Spleen (tissue), 11 donors: Measurements from ENCODE around the gene GARNL3. TPM values are rescaled to one million over a fixed set of nuclear protein-coding genes. Genes with fewer than 3 reads are reported as not detected.

Experiments used
- DNase-seq: peaks from one replicate; pipeline ENCODE4 v3.0.0-alpha.2; 2020
- H3K27ac ChIP-seq, 8 donors: fragments of 200-600 bp; sonication (generic) in 7 of 8; 1 replicate in 4 of 8; 2 replicates in 4 of 8; pipeline versions ENCODE4 v1.5.0 to v1.8.0; 2016 to 2021; ENCODE audit warnings: inconsistent platforms in 4 of 8, mild to moderate bottlenecking in 4 of 8, moderate library complexity in 1 of 8
- H3K27me3 ChIP-seq, 7 donors: fragments of 200-600 bp; sonication (generic) in 6 of 7; replicated peaks in 1 of 7; 1 replicate in 4 of 7; 2 replicates in 3 of 7; pipeline versions ENCODE4 v1.5.0 to v1.8.0; 2016 to 2021; ENCODE audit warnings: inconsistent platforms in 3 of 7, mild to moderate bottlenecking in 1 of 7
- H3K36me3 ChIP-seq, 6 donors: fragments of 200-600 bp; sonication (generic) in 5 of 6; 1 replicate in 4 of 6; 2 replicates in 2 of 6; pipeline versions ENCODE4 v1.5.0 to v1.8.0; 2016 to 2021; ENCODE audit warnings: inconsistent platforms in 2 of 6
- H3K4me1 ChIP-seq, 6 donors: fragments of 200-600 bp; sonication (generic) in 5 of 6; 1 replicate in 3 of 6; 2 replicates in 3 of 6; pipeline versions ENCODE4 v1.5.0 to v1.8.0; 2016 to 2021; ENCODE audit warnings: inconsistent platforms in 3 of 6
- H3K4me3 ChIP-seq, 8 donors: fragments of 200-600 bp; sonication (generic) in 7 of 8; 1 replicate in 4 of 8; 2 replicates in 4 of 8; pipeline versions ENCODE4 v1.5.0 to v1.8.0; 2016 to 2021; ENCODE audit warnings: inconsistent platforms in 4 of 8, mild to moderate bottlenecking in 4 of 8, moderate library complexity in 2 of 8
- H3K9me3 ChIP-seq, 8 donors: fragments of 200-600 bp; sonication (generic) in 7 of 8; 1 replicate in 4 of 8; 2 replicates in 4 of 8; pipeline versions ENCODE4 v1.5.0 to v1.8.0; 2016 to 2021; ENCODE audit warnings: inconsistent platforms in 4 of 8
- POLR2A ChIP-seq, 3 donors: fragments of 450-650 bp; IDR thresholded peaks; one replicate each; pipeline ENCODE4 v1.5.1; 2017; ENCODE audit warnings: antibody characterized with exemption in 3 of 3, mild to moderate bottlenecking in 1 of 3
- POLR2AphosphoS5 ChIP-seq, 3 donors: sonication (generic); formaldehyde crosslinking; IDR thresholded peaks; one replicate each; pipeline ENCODE4 v1.5.1; 2017; ENCODE audit warnings: antibody characterized with exemption in 3 of 3
- WGBS, 5 donors: extraction: QIAGEN DNeasy Blood & Tissue Kit in 3 of 5; methylation state at CpG; one replicate each; pipeline versions ENCODE4 v1.1.5 to v1.1.7; 2013 to 2018; 5-methylcytosine and 5-hydroxymethylcytosine counted together
- intact Hi-C: fragments of 100-400 bp; cut with DNase I; formaldehyde crosslinking; loops from one replicate; pipeline ENCODE4 v1.15.0; 2023; ENCODE audit warnings: low total_unique reads
- polyA plus RNA-seq, 3 donors: library from polyadenylated mRNA; stranded (reverse); fragments of 200-250 nt; gene quantifications; one replicate each; pipeline ENCODE4 v1.2.1, GENCODE V29; 2013
- total RNA-seq, 7 donors: library from RNA; depleted of rRNA in 3 of 7; stranded (reverse); fragments of >200 nt in 3 of 7; fragmentation: NEBNext Ultra II Directional in 4 of 7; extraction: Animal tissue kit (Norgen Biotek cat#: 25700) in 4 of 7; gene quantifications; one replicate each; pipeline versions ENCODE4 v1.1.0 to v1.2.1, GENCODE V29; 2016 to 2021
- TF ChIP-seq, protein P1 (sequence below), 11 experiments: fragments of 200-600 bp in 7 of 11; fragments of 450-650 bp in 4 of 11; sonication (generic) in 4 of 11; IDR thresholded peaks in 8 of 11; conservative IDR thresholded peaks in 3 of 11; 1 replicate in 7 of 11; 2 replicates in 4 of 11; pipeline versions ENCODE4 v1.4.0 to v1.8.0; 2016 to 2021; ENCODE audit warnings: antibody characterized with exemption in 11 of 11, inconsistent platforms in 4 of 11, mild to moderate bottlenecking in 1 of 11
- donor health status: healthy with polysubstance abuse.
- donor health status: DM: no; HTN: no; CAD: no; lungs with moderate emphysema.
- donor health status: DM: no; HTN: no; CAD: no.
- donor health status: Bipolar disorder and iron deficiency.
- donor health status: healthy.
- donor health status: DM: no; HTN: no; CAD: no.
- donor health status: DM: yes; HTN: yes; CAD: no.

The GARNL3 gene
- total and polyA plus RNA-seq, 10 donors: 2.1 to 14.7 (median 10.0) TPM

DNA sequence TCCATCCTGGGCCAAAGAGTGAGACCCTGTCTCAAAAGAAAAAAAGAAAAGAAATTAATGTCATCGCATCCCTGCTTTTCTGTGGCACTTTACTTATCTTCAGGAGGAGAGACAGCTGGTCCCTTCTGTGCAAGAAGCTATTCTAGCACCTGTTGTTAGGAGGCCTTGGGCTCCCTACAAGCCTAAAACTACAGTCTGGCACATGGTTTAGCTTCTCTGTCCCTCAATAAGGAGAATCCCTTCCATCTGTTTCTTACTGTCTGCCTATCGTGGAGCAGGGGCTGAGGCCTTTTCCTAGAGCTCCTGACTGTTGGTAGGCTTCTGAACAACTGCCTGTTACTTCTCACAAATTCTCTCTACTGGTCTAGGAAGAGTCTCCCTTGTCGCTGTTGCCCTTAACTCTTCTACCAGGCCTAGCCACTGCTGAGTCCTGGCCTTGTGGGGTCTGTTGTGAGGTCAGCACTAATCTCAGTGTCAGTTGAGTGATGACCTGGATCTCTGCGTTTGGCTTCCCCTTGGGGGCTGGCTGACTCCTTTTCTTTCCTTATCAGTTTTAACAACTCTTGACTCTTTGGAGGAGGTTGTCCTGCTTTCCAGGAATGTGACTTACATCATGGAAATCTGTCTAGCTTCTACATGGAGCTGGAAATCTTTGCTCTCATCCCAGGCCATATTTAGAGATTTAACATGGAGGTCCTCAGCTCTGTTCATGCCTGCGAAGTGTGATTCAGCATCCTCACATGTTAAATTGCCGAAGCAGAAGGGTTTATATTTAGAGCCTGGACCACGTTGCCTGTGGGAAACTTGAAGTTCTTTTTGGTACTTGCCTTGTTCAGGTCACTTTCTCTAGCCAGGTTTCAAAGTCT, 5.7 kb upstream of the GARNL3 start:
- no peak overlapping the region for H3K27ac ChIP-seq
- no peak overlapping the region for H3K4me3 ChIP-seq
- TF ChIP-seq, protein P1, sequence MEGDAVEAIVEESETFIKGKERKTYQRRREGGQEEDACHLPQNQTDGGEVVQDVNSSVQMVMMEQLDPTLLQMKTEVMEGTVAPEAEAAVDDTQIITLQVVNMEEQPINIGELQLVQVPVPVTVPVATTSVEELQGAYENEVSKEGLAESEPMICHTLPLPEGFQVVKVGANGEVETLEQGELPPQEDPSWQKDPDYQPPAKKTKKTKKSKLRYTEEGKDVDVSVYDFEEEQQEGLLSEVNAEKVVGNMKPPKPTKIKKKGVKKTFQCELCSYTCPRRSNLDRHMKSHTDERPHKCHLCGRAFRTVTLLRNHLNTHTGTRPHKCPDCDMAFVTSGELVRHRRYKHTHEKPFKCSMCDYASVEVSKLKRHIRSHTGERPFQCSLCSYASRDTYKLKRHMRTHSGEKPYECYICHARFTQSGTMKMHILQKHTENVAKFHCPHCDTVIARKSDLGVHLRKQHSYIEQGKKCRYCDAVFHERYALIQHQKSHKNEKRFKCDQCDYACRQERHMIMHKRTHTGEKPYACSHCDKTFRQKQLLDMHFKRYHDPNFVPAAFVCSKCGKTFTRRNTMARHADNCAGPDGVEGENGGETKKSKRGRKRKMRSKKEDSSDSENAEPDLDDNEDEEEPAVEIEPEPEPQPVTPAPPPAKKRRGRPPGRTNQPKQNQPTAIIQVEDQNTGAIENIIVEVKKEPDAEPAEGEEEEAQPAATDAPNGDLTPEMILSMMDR (IDR thresholded peaks at IDR 0.05 in 8 of 11, conservative IDR thresholded peaks at IDR 0.05 in 3 of 11): no peak
- TF ChIP-seq POLR2AphosphoS5 (IDR thresholded peaks at IDR 0.05) (no peak), POLR2A (IDR thresholded peaks at IDR 0.05) (no peak)
- no peak for DNase-seq
- H3K27me3 ChIP-seq: no peaks in the 10 kb centered on the region
- 80 to 88% (median 85%) methylated on average over 7 of the region's 7 CpGs for WGBS, 5 donors
- no peaks in the 10 kb centered on the region for H3K4me1 ChIP-seq
- no peaks in the 10 kb centered on the region for H3K9me3 ChIP-seq
- intact Hi-C loops: no loop called here
- no peaks in the 10 kb centered on the region for H3K36me3 ChIP-seq

DNA sequence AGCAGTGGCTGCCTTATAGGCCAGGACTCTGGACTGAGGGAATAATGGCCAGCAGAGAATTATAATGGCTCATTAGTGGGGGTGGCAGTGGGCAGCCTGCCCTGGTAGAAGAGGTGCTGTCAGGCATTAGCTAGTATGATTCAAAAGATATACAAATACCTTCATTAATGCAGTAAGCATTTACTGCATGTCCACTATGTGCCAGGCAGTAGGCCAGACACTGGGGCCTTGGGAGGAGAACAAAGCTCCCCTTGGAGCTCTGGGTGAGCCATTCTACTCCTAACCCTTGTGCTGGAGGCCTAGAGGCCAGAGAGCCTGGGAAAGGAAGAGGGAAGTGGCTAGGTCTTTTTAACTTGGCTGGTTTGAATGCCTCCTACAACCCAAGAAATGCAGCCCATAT, 2.0 kb upstream of the GARNL3 start:
- no peak overlapping the region for H3K27ac ChIP-seq
- no peak for DNase-seq
- no peak for TF ChIP-seq POLR2AphosphoS5 (IDR thresholded peaks at IDR 0.05)
- TF ChIP-seq, protein P1 (IDR thresholded peaks at IDR 0.05 in 8 of 11, conservative IDR thresholded peaks at IDR 0.05 in 3 of 11): no peak
- no peak overlapping the region for H3K4me3 ChIP-seq
- intact Hi-C loops: no loop called here
- no peaks in the 10 kb centered on the region for H3K36me3 ChIP-seq
- H3K9me3 ChIP-seq: no peaks in the 10 kb centered on the region
- no peaks in the 10 kb centered on the region for H3K4me1 ChIP-seq
- no peaks in the 10 kb centered on the region for H3K27me3 ChIP-seq

DNA sequence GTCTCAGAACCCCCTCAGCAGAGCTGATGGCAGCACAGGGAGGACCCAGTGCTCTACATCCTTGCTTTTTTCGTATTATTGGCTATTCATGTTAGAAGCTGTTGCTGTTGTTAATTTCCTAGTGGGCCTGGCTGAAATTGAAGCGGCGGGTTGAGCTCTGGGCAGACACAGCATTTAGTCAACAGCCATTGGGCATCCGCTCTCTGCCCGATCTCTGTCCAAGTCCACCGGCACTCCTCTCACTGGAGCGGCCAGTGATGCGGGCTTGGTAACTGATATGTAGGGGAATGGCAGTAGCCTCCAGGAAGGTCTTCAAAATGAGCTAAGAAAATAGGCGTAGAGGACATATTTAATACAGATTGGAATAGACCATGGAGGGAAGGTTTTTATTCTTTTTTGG, 1.3 kb upstream of the GARNL3 start:
- no peaks in the 10 kb centered on the region for H3K4me1 ChIP-seq
- no peak for TF ChIP-seq POLR2A (IDR thresholded peaks at IDR 0.05)
- no peak for TF ChIP-seq POLR2AphosphoS5 (IDR thresholded peaks at IDR 0.05)
- TF ChIP-seq, protein P1 (IDR thresholded peaks at IDR 0.05 in 8 of 11, conservative IDR thresholded peaks at IDR 0.05 in 3 of 11): no peak
- no peak overlapping the region for H3K4me3 ChIP-seq
- no peaks in the 10 kb centered on the region for H3K9me3 ChIP-seq
- H3K27me3 ChIP-seq: no peaks in the 10 kb centered on the region
- no peak overlapping the region for H3K27ac ChIP-seq
- no peak for DNase-seq
- no peaks in the 10 kb centered on the region for H3K36me3 ChIP-seq
- intact Hi-C loops: no loop called here
- WGBS, 5 donors: 93 to 100% (median 96%) methylated on average over 9 of the region's 9 CpGs

DNA sequence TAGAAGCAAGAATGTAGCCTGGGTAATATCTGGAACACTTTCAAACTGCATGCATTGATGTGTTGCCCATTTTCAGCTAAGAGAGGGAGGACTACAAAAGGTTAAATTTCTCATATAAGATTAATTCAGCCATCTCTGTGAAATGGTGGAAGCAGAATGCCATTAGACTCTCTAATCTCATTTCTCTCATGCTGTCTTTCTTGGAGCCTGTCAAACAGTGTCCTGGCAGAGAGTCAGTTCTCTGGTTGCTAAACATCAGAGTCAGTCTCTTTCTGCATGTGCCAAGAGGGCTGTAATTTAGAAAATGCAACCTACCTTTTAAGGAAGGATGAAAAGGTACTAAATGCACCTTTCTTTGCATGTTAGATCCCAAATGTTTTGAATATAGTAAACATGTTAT, 910 bp upstream of the GARNL3 start:
- DNase-seq: no peak
- Histone ChIP-seq H3K36me3 (no peaks in the 10 kb centered on the region), H3K27me3 (no peaks in the 10 kb centered on the region), H3K27ac (no peak overlapping the region), H3K4me3 (no peak overlapping the region), H3K9me3 (no peaks in the 10 kb centered on the region), H3K4me1 (no peaks in the 10 kb centered on the region)
- intact Hi-C loops: no loop called here
- no peak for TF ChIP-seq POLR2AphosphoS5 (IDR thresholded peaks at IDR 0.05)
- TF ChIP-seq, protein P1 (IDR thresholded peaks at IDR 0.05 in 8 of 11, conservative IDR thresholded peaks at IDR 0.05 in 3 of 11): no peak
- no peak for TF ChIP-seq POLR2A (IDR thresholded peaks at IDR 0.05)
